Upper lobe of right lung (tissue), 1 donor: Measurements from ENCODE around the gene AMFR. TPM values are rescaled to one million over a fixed set of nuclear protein-coding genes. Genes with fewer than 3 reads are reported as not detected.

Experiments
- ATAC-seq: fragments of 200-7000 bp; cut with Tn5 transposase; one replicate; pipeline ENCODE4 v1.9.1; 2020; ENCODE audit warnings: mild to moderate bottlenecking, moderate library complexity
- DNase-seq: peaks from one replicate; pipeline ENCODE4 v3.0.0-alpha.2; 2020
- H3K27ac ChIP-seq: fragments of 200-600 bp; one replicate; pipeline ENCODE4 v1.8.0; 2022
- H3K27me3 ChIP-seq: fragments of 200-600 bp; one replicate; pipeline ENCODE4 v1.8.0; 2022; ENCODE audit warnings: mild to moderate bottlenecking
- H3K36me3 ChIP-seq: fragments of 200-600 bp; one replicate; pipeline ENCODE4 v1.8.0; 2022
- H3K4me1 ChIP-seq: fragments of 200-600 bp; one replicate; pipeline ENCODE4 v1.8.0; 2022
- H3K4me3 ChIP-seq: fragments of 200-600 bp; one replicate; pipeline ENCODE4 v1.8.0; 2022; ENCODE audit warnings: mild to moderate bottlenecking
- H3K9me3 ChIP-seq: fragments of 200-600 bp; one replicate; pipeline ENCODE4 v1.8.0; 2022
- CTCF ChIP-seq: fragments of 200-600 bp; IDR thresholded peaks from one replicate; pipeline ENCODE4 v1.8.0; 2022; ENCODE audit warnings: antibody characterized with exemption
- intact Hi-C: fragments of 100-400 bp; cut with DNase I; formaldehyde crosslinking; loops from one replicate; pipeline ENCODE4 v1.11.0; 2022
- total RNA-seq: library from RNA; stranded (reverse); fragmentation: NEBNext Ultra II Directional; extraction: Animal tissue kit (Norgen Biotek cat#: 25700); gene quantifications from one replicate; pipeline ENCODE4 v1.2.1, GENCODE V29; 2021
- donor health status: DM: no; HTN: yes; CAD: no; lungs with severe emphysema.

AMFR gene
- total RNA-seq, 1 donor from 2014 or later: 89.8 TPM

GRCh38 chr16:56354746-56355145 is 70.6 kb downstream of the AMFR start:
- DNase-seq: no peak
- H3K9me3 ChIP-seq: no peaks in the 10 kb centered on the region
- H3K27ac ChIP-seq: no peak overlapping the region
- H3K4me3 ChIP-seq: no peak overlapping the region
- intact Hi-C loops: no loop called here
- no peak for ATAC-seq
- H3K4me1 ChIP-seq: peaks cover 9% of the 10 kb centered on the region
- H3K36me3 ChIP-seq: no peaks in the 10 kb centered on the region
- no peak for TF ChIP-seq CTCF
- H3K27me3 ChIP-seq: no peaks in the 10 kb centered on the region

DNA sequence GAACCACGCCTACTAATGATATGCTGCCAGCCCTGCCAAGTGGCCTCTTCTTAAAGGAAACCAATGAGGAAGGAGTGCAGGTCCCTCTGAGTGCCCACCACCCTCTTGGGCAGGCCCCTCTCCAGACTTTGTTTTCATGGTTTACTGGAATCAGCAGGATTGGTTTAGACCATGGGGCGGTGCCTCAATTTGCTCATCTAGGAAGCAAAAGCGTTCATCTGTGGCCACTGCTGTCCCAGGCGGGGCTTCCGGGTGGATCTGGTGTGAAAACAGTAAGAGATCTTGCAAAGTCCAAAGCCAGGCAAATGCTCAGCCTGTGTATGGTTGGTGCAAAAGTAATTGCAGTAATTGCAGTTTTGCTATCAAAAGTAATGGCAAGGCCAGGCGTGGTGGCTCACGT is 71.3 kb downstream of the AMFR start:
- intact Hi-C loops: no loop called here
- DNase-seq: peak; percentile 22

DNA sequence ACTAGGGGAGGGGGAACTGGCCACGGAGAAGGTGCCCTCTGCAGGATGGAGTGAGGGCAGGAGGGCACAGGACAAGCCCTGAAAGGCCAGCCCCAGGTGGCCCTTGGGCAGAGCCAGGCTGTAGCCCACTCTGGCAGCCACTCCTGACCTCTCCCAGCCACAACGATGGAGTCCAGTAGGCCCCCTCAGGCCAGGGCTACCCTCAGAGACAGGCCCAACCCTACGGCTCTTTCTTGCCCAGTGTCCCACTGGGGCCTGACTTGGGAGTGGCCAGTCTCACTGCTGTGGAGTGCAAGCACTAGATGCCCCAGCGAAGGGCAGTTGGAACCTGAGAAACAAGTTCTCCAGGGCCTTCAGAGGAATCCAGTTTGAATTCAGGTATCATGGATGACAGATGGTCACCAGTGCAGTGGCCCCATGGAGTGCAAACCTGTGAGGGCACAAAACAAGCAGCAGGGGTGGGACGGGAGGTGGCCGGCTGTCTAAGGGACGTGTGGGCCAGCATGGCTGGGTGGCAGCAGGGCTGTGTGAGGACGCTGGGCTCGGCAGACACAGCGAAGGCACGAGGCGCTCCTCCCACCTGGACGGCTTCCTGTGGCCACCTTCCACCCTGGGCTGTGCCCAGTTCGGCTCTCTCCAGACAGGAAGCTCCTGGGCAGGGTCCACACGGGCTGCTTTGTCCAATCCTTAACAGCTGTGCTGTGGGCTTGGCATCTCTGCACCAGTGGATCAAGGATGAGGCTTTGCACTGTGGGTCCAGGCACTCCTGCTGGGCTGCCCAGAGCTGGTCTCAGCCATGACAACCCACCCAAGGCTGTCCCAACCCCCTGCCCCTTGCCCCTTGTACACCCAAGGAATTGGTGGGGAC is 72.1 kb downstream of the AMFR start:
- Histone ChIP-seq H3K27me3 (no peaks in the 10 kb centered on the region), H3K4me3 (no peak overlapping the region), H3K27ac (no peak overlapping the region), H3K4me1 (peaks cover 9% of the 10 kb centered on the region), H3K9me3 (no peaks in the 10 kb centered on the region), H3K36me3 (no peaks in the 10 kb centered on the region)
- TF ChIP-seq CTCF: no peak
- ATAC-seq: no peak
- intact Hi-C loops: no loop called here
- DNase-seq: peak; percentile 56

More for the DNA sequence above, 71.3 kb downstream of the AMFR start:
- H3K27me3 ChIP-seq: no peaks in the 10 kb centered on the region
- H3K27ac ChIP-seq: no peak overlapping the region
- H3K36me3 ChIP-seq: no peaks in the 10 kb centered on the region
- no peak overlapping the region for H3K4me3 ChIP-seq
- no peak for TF ChIP-seq CTCF
- peaks cover 9% of the 10 kb centered on the region for H3K4me1 ChIP-seq
- no peak for ATAC-seq
- no peaks in the 10 kb centered on the region for H3K9me3 ChIP-seq

DNA sequence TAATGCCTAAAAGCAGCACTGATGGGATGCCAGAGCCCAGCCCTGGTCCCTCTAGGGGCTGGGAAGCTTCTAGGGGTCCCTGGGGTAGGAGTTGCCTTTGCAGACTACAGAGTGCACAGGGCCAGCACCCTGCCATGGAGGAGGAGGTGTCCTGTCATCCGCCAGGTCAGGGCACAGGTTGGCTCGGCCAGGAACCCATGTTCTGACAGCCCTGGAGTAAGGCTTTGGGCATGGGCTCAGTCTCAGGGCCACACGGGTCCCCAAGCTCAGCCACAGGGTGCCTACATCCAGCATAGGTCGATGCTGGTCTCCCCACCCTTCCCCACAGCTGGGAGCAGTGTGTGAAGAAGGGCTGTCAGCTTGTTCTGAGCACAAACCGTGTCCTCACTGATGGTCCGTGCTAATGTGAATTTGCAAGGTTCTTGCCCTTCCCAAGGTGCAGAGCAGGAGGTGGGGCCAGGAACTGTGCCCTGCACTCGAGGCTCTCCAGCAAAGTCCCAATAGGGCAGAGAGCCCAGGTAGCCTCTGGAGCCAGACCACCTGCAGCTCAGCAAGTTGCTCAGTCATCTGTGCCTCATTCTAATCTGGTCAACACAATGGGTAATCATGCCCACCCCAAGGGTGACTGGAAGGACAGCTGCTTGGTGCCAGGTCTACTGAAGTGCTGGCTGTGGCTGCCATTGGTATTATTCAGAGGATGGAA is 72.8 kb downstream of the AMFR start:
- Histone ChIP-seq H3K27ac (no peak overlapping the region), H3K4me1 (peaks cover 9% of the 10 kb centered on the region), H3K27me3 (no peaks in the 10 kb centered on the region), H3K4me3 (no peak overlapping the region), H3K9me3 (no peaks in the 10 kb centered on the region), H3K36me3 (no peaks in the 10 kb centered on the region)
- no peak for TF ChIP-seq CTCF
- no peak for ATAC-seq
- intact Hi-C loops: no loop called here
- peak; percentile 55 for DNase-seq

DNA sequence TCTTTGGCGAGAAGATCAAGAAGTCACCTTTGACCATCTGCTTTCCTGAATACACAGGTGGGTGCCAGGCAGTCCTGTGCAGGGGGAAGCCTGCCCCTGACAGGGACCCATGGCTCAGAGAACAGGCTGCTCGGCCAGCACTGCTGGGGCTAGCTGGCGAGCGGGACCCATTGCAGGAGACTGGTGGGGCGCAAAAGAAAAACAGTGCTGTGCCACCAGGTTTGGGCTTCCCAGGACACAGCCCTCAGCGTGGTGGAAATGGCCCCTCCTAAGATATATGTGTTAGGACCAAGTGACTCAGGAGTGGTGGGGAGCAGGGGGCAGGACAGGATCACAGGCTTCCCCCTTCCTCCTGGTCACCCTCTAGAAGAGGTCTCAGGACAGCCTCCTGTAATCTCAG is 73.9 kb downstream of the AMFR start:
- H3K9me3 ChIP-seq: no peaks in the 10 kb centered on the region
- DNase-seq (peak; percentile 42), ATAC-seq (no peak)

More for the DNA sequence above, 73.9 kb downstream of the AMFR start:
- no peak overlapping the region for H3K4me3 ChIP-seq
- peaks cover 7% of the 10 kb centered on the region for H3K4me1 ChIP-seq
- intact Hi-C loops: no loop called here
- TF ChIP-seq CTCF: no peak
- H3K36me3 ChIP-seq: no peaks in the 10 kb centered on the region
- no peak overlapping the region for H3K27ac ChIP-seq
- no peaks in the 10 kb centered on the region for H3K27me3 ChIP-seq
